Keratinocyte (primary cell): ENCODE results near the gene MFSD6. TPM values are rescaled to one million over a fixed set of nuclear protein-coding genes. Genes with fewer than 3 reads are reported as not detected.

Experiments
- DNase-seq: peaks from one replicate; pipeline ENCODE4 v3.0.0-alpha.2; 2011; ENCODE audit warnings: low read depth, missing footprints, low spot score
- FAIRE-seq: peaks from 2 replicates; lab custom pipeline; 2011; peaks lifted over from hg19 to GRCh38; lab: Jason Lieb, UNC
- H2AFZ ChIP-seq: 2 replicates; pipeline ENCODE4 v1.6.0; 2012; ENCODE audit warnings: low read length, control low read depth, inconsistent platforms; ENCODE audit not compliant: control insufficient read depth
- H3K27ac ChIP-seq: 2 replicates; pipeline ENCODE4 v1.5.1; 2011; ENCODE audit warnings: low read length; ENCODE audit not compliant: control insufficient read depth, insufficient read depth
- H3K27me3 ChIP-seq: 3 replicates; pipeline ENCODE4 v1.6.0; 2011; ENCODE audit warnings: low read length; ENCODE audit not compliant: control insufficient read depth, insufficient read depth; ENCODE audit errors: extremely low read depth
- H3K36me3 ChIP-seq, 2 experiments: 2 replicates in 1 of 2; 3 replicates in 1 of 2; pipeline ENCODE4 v1.5.1; 2011; ENCODE audit warnings: low read length in 2 of 2, mild to moderate bottlenecking in 1 of 2; ENCODE audit not compliant: control insufficient read depth in 2 of 2, insufficient read depth in 2 of 2; ENCODE audit errors: extremely low read depth in 1 of 2
- H3K4me1 ChIP-seq: 3 replicates; pipeline ENCODE4 v1.5.1; 2011; ENCODE audit warnings: low read length; ENCODE audit not compliant: control insufficient read depth, insufficient read depth; ENCODE audit errors: extremely low read depth
- H3K4me2 ChIP-seq: 3 replicates; pipeline ENCODE4 v1.6.0; 2011; ENCODE audit warnings: low read depth, low read length; ENCODE audit not compliant: control insufficient read depth, insufficient read depth; ENCODE audit errors: extremely low read depth
- H3K4me3 ChIP-seq, 3 experiments: fragments of 200-600 bp in 1 of 3; sonication (generic) in 1 of 3; 2 replicates in 2 of 3; 3 replicates in 1 of 3; pipeline ENCODE4 v1.5.1; 2011 to 2016; ENCODE audit warnings: low read length in 3 of 3, mild to moderate bottlenecking in 3 of 3, control low read depth in 2 of 3, inconsistent platforms in 1 of 3, low read depth in 1 of 3, mixed read lengths in 1 of 3, mixed run types in 1 of 3, moderate library complexity in 1 of 3; ENCODE audit not compliant: control insufficient read depth in 2 of 3, insufficient read depth in 2 of 3; ENCODE audit errors: extremely low read depth in 1 of 3
- H3K79me2 ChIP-seq: 2 replicates; pipeline ENCODE4 v1.6.0; 2012; ENCODE audit warnings: low read length; ENCODE audit not compliant: control insufficient read depth, insufficient read depth
- H3K9ac ChIP-seq: 3 replicates; pipeline ENCODE4 v1.6.0; 2011; ENCODE audit warnings: low read length; ENCODE audit not compliant: control insufficient read depth, insufficient read depth; ENCODE audit errors: extremely low read depth
- H3K9me1 ChIP-seq: 3 replicates; pipeline ENCODE4 v1.6.0; 2011; ENCODE audit warnings: low read length; ENCODE audit not compliant: control insufficient read depth, insufficient read depth; ENCODE audit errors: extremely low read depth
- H3K9me3 ChIP-seq: 2 replicates; pipeline ENCODE4 v1.5.1; 2012; ENCODE audit warnings: low read depth, low read length; ENCODE audit not compliant: control insufficient read depth
- H4K20me1 ChIP-seq: 3 replicates; pipeline ENCODE4 v1.6.0; 2011; ENCODE audit warnings: low read length; ENCODE audit not compliant: control insufficient read depth, insufficient read depth; ENCODE audit errors: extremely low read depth
- EZH2 ChIP-seq: IDR thresholded peaks from one replicate; pipeline ENCODE4 v1.6.1; 2012; ENCODE audit warnings: inconsistent platforms, mild to moderate bottlenecking, low read length, moderate library complexity
- dilution Hi-C: fragments of 300-500 bp; cut with MboI; formaldehyde crosslinking; loops from one replicate; pipeline ENCODE4 v1.7.0; 2020; ENCODE audit warnings: low sequenced_read_pairs; ENCODE audit not compliant: extremely low pct_ligation_motif_present
- polyA plus RNA-seq, 5 experiments: library from polyadenylated mRNA; depleted of rRNA in 3 of 5; stranded (reverse) in 3 of 5; stranded (forward) in 1 of 5; unstranded in 1 of 5; fragments of >200 nt; gene quantifications; 1 replicate in 1 of 5; 2 replicates in 3 of 5; 3 replicates in 1 of 5; pipeline versions ENCODE4 v1.2.1 to v1.2.3, GENCODE V29; 2011 to 2012; ENCODE audit warnings: missing spikeins in 2 of 5, low read depth in 1 of 5, low replicate concordance in 1 of 5
- TF ChIP-seq, protein P1 (sequence below), 3 experiments: IDR thresholded peaks in 1 of 3; conservative IDR thresholded peaks in 1 of 3; optimal IDR thresholded peaks in 1 of 3; 2 replicates in 2 of 3; 3 replicates in 1 of 3; pipeline versions ENCODE3 to v1.5.1; 2011; ENCODE audit warnings: low read length in 3 of 3, mild to moderate bottlenecking in 3 of 3, moderate library complexity in 2 of 3, control low read depth in 1 of 3, inconsistent platforms in 1 of 3; ENCODE audit not compliant: insufficient read depth in 2 of 3; ENCODE audit errors: extremely low read depth in 1 of 3

MFSD6 gene
- polyA plus RNA-seq, 1 donor (not counting 4 experiments of a cell fraction or from before 2014, with no cell fraction given), result 11.0 TPM

DNA sequence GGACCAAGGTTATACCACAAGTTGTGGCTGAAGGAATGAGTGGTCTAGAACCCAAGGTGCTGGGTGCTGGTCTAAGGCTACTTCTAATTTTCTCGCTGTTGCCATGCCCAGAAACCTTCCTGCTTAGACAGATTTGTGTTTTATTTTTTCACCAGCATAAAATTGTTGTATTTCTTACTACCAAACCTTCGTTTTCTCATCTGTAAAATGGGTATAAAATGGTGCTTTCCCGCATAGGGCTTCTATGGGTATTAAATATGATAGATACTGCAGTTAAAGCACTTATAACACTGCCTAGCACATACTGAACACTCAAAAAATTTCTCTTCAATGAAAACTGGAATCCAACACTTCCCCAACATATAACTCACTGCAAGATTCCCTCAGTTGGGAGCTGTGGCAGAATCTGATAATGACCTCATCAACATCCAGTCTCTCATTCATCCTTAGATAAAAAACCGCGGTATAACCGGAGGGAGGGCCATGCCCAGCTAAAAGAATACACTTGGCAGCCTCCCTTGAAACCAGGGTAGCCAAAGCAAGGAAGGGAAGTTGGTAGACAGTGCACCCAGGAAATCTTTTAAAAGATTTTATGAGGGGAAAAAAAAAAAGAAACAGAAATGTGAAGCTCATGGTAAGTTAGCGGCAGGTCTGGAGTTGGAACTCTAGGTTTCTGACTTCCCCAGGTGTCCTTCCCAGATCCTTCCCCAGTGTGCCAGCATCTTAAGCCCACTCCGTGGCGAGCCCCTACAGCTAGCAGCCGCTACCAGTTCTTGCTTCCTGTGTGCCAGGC is 125.2 kb downstream of the MFSD6 start:
- Histone ChIP-seq H3K36me3 (no peaks in the 10 kb centered on the region), H3K4me1 (peaks cover 36% of the 10 kb centered on the region), H4K20me1 (no peaks in the 10 kb centered on the region), H3K4me2 (peak overlapping the region; percentile 95), H3K27ac (peak overlapping the region; percentile 86), H3K79me2 (peaks cover 3% of the 10 kb centered on the region), H3K27me3 (no peaks in the 10 kb centered on the region), H3K9me3 (no peaks in the 10 kb centered on the region), H2AFZ (peak overlapping the region; percentile 99), H3K4me3 (peak overlapping the region; percentile 55 to 89 (median 82)), H3K9ac (peak overlapping the region; percentile 86), H3K9me1 (no peaks in the 10 kb centered on the region)
- DNase-seq (no peak), FAIRE-seq (no peak)
- dilution Hi-C loops, result no loop called here
- no peak for TF ChIP-seq EZH2
- TF ChIP-seq, protein P1, sequence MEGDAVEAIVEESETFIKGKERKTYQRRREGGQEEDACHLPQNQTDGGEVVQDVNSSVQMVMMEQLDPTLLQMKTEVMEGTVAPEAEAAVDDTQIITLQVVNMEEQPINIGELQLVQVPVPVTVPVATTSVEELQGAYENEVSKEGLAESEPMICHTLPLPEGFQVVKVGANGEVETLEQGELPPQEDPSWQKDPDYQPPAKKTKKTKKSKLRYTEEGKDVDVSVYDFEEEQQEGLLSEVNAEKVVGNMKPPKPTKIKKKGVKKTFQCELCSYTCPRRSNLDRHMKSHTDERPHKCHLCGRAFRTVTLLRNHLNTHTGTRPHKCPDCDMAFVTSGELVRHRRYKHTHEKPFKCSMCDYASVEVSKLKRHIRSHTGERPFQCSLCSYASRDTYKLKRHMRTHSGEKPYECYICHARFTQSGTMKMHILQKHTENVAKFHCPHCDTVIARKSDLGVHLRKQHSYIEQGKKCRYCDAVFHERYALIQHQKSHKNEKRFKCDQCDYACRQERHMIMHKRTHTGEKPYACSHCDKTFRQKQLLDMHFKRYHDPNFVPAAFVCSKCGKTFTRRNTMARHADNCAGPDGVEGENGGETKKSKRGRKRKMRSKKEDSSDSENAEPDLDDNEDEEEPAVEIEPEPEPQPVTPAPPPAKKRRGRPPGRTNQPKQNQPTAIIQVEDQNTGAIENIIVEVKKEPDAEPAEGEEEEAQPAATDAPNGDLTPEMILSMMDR (optimal IDR thresholded peaks at IDR 0.05 in 1 of 3, IDR thresholded peaks at IDR 0.05 in 1 of 3, conservative IDR thresholded peaks at IDR 0.05 in 1 of 3; ENCODE audit: extremely low read depth in 1 of 3, insufficient read depth in 2 of 3, low read length in 3 of 3), result no peak

DNA sequence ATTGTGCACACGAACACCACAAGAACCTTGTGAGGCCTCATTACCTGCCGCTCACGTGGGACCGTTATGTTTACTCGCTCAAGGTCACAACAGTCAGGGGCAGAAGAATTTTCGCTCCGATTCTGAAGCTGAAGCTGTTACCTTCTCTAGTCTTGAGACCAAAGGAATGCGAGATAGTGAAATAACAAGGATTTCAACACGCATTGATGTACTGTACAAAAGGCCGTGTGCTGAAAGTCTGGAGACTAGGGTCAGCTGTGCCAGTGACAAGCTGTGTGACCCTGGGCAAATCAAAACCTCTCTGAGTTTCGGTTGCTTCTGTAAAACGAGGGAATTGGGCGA is 125.8 kb downstream of the MFSD6 start:
- Histone ChIP-seq H3K27me3 (no peaks in the 10 kb centered on the region), H2AFZ (peak overlapping the region; percentile 99), H3K36me3 (no peaks in the 10 kb centered on the region), H3K27ac (peak overlapping the region; percentile 86), H3K4me2 (peak overlapping the region; percentile 95), H3K4me3 (peak overlapping the region; percentile 55 to 89 (median 82)), H3K9me3 (no peaks in the 10 kb centered on the region), H3K79me2 (peaks cover 3% of the 10 kb centered on the region), H3K4me1 (peaks cover 36% of the 10 kb centered on the region), H3K9me1 (no peaks in the 10 kb centered on the region), H3K9ac (peak overlapping the region; percentile 86), H4K20me1 (no peaks in the 10 kb centered on the region)
- TF ChIP-seq, protein P1 (optimal IDR thresholded peaks at IDR 0.05 in 1 of 3, IDR thresholded peaks at IDR 0.05 in 1 of 3, conservative IDR thresholded peaks at IDR 0.05 in 1 of 3; ENCODE audit: extremely low read depth in 1 of 3, insufficient read depth in 2 of 3, low read length in 3 of 3), result no peak
- no peak for TF ChIP-seq EZH2
- dilution Hi-C loops, result no loop called here
- no peak for FAIRE-seq
- DNase-seq, result no peak
